Brain microvascular endothelial cell (primary cell): ENCODE results near the gene TMEM156.
A peak's percentile ranks its signal among the peaks of the same experiment; 100 is the strongest.

Source experiments
- DNase-seq: peaks from one replicate; pipeline ENCODE4 v3.0.0-alpha.2; 2020
- H3K27ac ChIP-seq: fragments of 250-450 bp; sonication (Bioruptor Pico); 2 replicates; pipeline ENCODE4 v1.5.1; 2020; ENCODE audit warnings: mild to moderate bottlenecking, moderate library complexity
- H3K27me3 ChIP-seq: fragments of 250-450 bp; sonication (Bioruptor Pico); replicated peaks from 2 replicates; pipeline ENCODE4 v1.5.1; 2020; ENCODE audit warnings: mild to moderate bottlenecking
- H3K36me3 ChIP-seq: fragments of 250-450 bp; sonication (Bioruptor Pico); replicated peaks from 2 replicates; pipeline ENCODE4 v1.5.1; 2020; ENCODE audit warnings: mild to moderate bottlenecking
- H3K4me3 ChIP-seq: 2 replicates; pipeline ENCODE4 v1.5.1; 2011; ENCODE audit warnings: low read depth, mild to moderate bottlenecking, control low read depth, low read length, moderate library complexity
- in situ Hi-C: cut with HindIII; loops from 2 replicates; pipeline ENCODE4 v1.10.0; 2017; ENCODE audit warnings: low sequenced_read_pairs, low pct_ligation_motif_present
- TF ChIP-seq, protein P1 (sequence below): IDR thresholded peaks from 2 replicates; pipeline ENCODE4 v1.5.1; 2011; ENCODE audit warnings: low read depth, mild to moderate bottlenecking, moderate library complexity, low read length, control low read depth, inconsistent platforms; ENCODE audit errors: missing control alignments

Gene TMEM156

GRCh38 chr4:39032218-39033085 lies at the start of gene TMEM156:
TMEM156 (minus strand) TSS chr4:39032409; CDS start chr4:39032313, 96 bp downstream.
- Histone ChIP-seq H3K4me3 (peak within 1 kb of the TSS; percentile 31), H3K36me3 (peaks cover 7% of the 10 kb centered on the region), H3K27ac (peak within 1 kb of the TSS; percentile 71), H3K27me3 (no peaks in the 10 kb centered on the region)
- in situ Hi-C loops = no loop called here
- TF ChIP-seq, protein P1, sequence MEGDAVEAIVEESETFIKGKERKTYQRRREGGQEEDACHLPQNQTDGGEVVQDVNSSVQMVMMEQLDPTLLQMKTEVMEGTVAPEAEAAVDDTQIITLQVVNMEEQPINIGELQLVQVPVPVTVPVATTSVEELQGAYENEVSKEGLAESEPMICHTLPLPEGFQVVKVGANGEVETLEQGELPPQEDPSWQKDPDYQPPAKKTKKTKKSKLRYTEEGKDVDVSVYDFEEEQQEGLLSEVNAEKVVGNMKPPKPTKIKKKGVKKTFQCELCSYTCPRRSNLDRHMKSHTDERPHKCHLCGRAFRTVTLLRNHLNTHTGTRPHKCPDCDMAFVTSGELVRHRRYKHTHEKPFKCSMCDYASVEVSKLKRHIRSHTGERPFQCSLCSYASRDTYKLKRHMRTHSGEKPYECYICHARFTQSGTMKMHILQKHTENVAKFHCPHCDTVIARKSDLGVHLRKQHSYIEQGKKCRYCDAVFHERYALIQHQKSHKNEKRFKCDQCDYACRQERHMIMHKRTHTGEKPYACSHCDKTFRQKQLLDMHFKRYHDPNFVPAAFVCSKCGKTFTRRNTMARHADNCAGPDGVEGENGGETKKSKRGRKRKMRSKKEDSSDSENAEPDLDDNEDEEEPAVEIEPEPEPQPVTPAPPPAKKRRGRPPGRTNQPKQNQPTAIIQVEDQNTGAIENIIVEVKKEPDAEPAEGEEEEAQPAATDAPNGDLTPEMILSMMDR = no peak
- peak; percentile 25 for DNase-seq

- in situ Hi-C loops = no loop called here
- H3K27me3 ChIP-seq = no peaks in the 10 kb centered on the region
- peaks cover 20% of the 10 kb centered on the region for H3K36me3 ChIP-seq
- TF ChIP-seq, protein P1 = no peak
- DNase-seq = no peak
- no peak overlapping the region for H3K27ac ChIP-seq
- H3K4me3 ChIP-seq = no peak overlapping the region
Measured at GRCh38 chr4:39078829-39079228, 46.6 kb upstream of the TMEM156 start.

DNA sequence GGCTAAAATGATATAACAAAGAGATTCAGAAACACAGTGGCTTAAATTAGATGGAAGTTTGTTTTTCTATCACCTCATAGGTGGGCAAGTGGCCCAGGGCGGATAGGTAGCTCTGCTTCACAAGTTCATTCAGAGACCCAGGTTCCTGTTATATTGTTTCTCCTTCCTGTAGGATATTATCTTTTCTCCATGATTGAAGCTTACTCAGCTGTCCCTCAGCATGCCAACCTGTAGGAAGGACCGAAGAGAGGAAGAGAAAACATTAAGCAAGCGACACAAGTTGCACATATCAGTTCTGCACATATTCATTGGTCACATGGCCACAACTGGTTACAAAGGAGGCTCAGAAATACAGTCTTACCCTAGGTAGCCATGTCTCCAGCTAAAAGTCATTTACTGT lies 36.7 kb upstream of the TMEM156 start:
- H3K27ac ChIP-seq = no peak overlapping the region
- TF ChIP-seq, protein P1 = no peak
- in situ Hi-C loops = no loop called here

GRCh38 chr4:39067451-39067850 lies 35.2 kb upstream of the TMEM156 start:
- Histone ChIP-seq H3K36me3 (peaks cover 2% of the 10 kb centered on the region), H3K27ac (no peak overlapping the region), H3K4me3 (no peak overlapping the region), H3K27me3 (no peaks in the 10 kb centered on the region)
- in situ Hi-C loops = no loop called here
- DNase-seq = no peak
- TF ChIP-seq, protein P1 = no peak

More for the DNA sequence above, 36.7 kb upstream of the TMEM156 start:
- Histone ChIP-seq H3K4me3 (no peak overlapping the region), H3K27me3 (no peaks in the 10 kb centered on the region), H3K36me3 (peaks cover 2% of the 10 kb centered on the region)
- DNase-seq = no peak

DNA sequence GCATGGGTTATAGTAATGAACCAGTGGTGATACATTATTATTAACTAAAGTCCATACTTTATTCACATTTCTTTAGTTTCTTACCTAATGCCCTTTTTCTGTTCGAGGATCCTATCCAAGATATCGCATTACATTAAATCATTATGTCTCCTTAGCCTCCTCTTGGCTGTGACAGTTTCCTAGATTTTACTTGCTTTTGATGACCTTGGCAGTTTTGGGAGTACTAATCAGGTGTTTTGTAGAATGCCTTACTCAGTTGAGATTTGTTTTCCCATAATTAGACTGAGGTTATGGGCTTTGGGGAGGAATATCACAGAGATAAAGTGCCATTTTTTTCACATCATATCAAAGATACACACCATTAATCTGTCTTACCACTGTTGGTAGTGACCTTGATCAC lies 34.8 kb upstream of the TMEM156 start:
- in situ Hi-C loops = no loop called here
- peaks cover 2% of the 10 kb centered on the region for H3K36me3 ChIP-seq
- H3K4me3 ChIP-seq = no peak overlapping the region
- H3K27me3 ChIP-seq = no peaks in the 10 kb centered on the region
- no peak for DNase-seq
- H3K27ac ChIP-seq = no peak overlapping the region
- TF ChIP-seq, protein P1 = no peak
